Calu3 (cell line): ENCODE measurements around the gene YAF2. TPM values are rescaled to one million over a fixed set of nuclear protein-coding genes. Genes with fewer than 3 reads are reported as not detected.

ENCODE experiments used
- BruUV-seq: library from RNA; stranded (reverse); fragments of 400-500 nt; replicated peaks from 2 replicates; lab custom pipeline; 2021; lab: Mats Ljungman, UMichigan
- CTCF ChIA-PET: fragments of 300-600 bp; sonication (Branson Sonifier 250); formaldehyde crosslinking; loops from one replicate; lab custom pipeline; 2022; ENCODE audit warnings: antibody characterized with exemption; lab: Charles Lee
- DNase-seq: peaks from one replicate; pipeline ENCODE4 v3.0.0; 2022
- H3K27ac Mint-ChIP-seq: one replicate; pipeline ENCODE4 v1.8.0; 2022; ENCODE audit warnings: mixed read lengths; ENCODE audit not compliant: unreplicated experiment
- H3K27me3 Mint-ChIP-seq: one replicate; pipeline ENCODE4 v1.8.0; 2022; ENCODE audit warnings: mixed read lengths; ENCODE audit not compliant: unreplicated experiment
- H3K36me3 Mint-ChIP-seq: one replicate; pipeline ENCODE4 v1.8.0; 2022; ENCODE audit warnings: mild to moderate bottlenecking, moderate library complexity, mixed read lengths; ENCODE audit not compliant: insufficient read depth, unreplicated experiment
- H3K4me1 Mint-ChIP-seq: one replicate; pipeline ENCODE4 v1.8.0; 2022; ENCODE audit warnings: mild to moderate bottlenecking, low read depth, mixed read lengths; ENCODE audit not compliant: unreplicated experiment
- H3K4me3 Mint-ChIP-seq: one replicate; pipeline ENCODE4 v1.8.0; 2022; ENCODE audit warnings: mild to moderate bottlenecking, low read depth, moderate library complexity, mixed read lengths; ENCODE audit not compliant: unreplicated experiment
- H3K9me3 Mint-ChIP-seq: one replicate; pipeline ENCODE4 v1.8.0; 2022; ENCODE audit warnings: low read depth, mixed read lengths; ENCODE audit not compliant: unreplicated experiment
- intact Hi-C: fragments of 100-400 bp; cut with micrococcal nuclease; formaldehyde crosslinking; loops from one replicate; pipeline ENCODE4 v1.10.0; 2022; ENCODE audit not compliant: unreplicated experiment
- total RNA-seq: library from RNA; stranded (reverse); gene quantifications from 2 replicates; pipeline ENCODE4 v1.2.3, GENCODE V29; 2022
- TF ChIP-seq, protein P1 (sequence below): fragments of 200-600 bp; IDR thresholded peaks from one replicate; pipeline ENCODE4 v1.8.0; 2022; ENCODE audit warnings: antibody characterized with exemption; ENCODE audit not compliant: unreplicated experiment

Gene YAF2
- total RNA-seq, 1 experiment from 2014 or later: 18.9 TPM

DNA sequence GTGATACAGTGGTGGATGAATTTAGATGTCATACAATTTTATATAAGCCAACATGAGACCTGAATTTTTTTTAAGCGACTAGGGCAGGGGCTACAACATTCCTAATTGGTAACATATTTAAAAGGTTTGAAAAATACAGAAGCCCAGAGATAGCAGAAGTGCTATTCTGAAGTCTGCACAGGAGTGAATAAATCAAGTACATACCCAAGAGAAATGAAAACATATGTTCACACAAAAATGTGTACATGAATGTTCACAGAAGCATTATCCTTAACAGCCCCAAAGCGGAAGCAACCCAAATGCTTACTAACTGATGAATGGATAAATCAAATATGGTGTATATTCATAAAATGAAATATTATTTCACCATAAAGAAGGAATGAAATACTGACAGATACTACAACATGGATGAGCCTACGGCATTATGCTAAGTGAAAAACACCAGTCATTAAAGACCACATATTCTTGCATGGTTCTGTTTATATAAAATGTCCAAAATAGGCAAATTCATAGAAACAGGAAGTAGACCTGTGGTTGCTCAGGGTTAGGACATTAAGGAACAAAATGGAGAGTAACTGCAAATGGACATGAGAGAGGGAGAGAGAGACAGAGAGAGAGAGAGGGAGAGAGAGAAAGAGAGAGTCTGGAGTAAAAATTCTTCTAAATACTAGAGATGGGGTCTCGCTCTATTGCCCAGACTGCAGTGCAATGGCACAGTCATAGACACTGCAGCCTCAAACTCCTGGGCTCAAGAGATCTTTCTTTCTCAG is 65.4 kb downstream of the YAF2 start:
- intact Hi-C loops: no loop called here
- no peak for DNase-seq
- H3K36me3 Mint-ChIP-seq: peaks cover 4% of the 10 kb centered on the region
- peaks cover 6% of the 10 kb centered on the region for H3K9me3 Mint-ChIP-seq
- no peak overlapping the region for H3K27ac Mint-ChIP-seq
- BruUV-seq: no TSS peak
- TF ChIP-seq, protein P1, sequence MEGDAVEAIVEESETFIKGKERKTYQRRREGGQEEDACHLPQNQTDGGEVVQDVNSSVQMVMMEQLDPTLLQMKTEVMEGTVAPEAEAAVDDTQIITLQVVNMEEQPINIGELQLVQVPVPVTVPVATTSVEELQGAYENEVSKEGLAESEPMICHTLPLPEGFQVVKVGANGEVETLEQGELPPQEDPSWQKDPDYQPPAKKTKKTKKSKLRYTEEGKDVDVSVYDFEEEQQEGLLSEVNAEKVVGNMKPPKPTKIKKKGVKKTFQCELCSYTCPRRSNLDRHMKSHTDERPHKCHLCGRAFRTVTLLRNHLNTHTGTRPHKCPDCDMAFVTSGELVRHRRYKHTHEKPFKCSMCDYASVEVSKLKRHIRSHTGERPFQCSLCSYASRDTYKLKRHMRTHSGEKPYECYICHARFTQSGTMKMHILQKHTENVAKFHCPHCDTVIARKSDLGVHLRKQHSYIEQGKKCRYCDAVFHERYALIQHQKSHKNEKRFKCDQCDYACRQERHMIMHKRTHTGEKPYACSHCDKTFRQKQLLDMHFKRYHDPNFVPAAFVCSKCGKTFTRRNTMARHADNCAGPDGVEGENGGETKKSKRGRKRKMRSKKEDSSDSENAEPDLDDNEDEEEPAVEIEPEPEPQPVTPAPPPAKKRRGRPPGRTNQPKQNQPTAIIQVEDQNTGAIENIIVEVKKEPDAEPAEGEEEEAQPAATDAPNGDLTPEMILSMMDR: no peak
- no peak overlapping the region for H3K4me3 Mint-ChIP-seq
- H3K27me3 Mint-ChIP-seq: no peaks in the 10 kb centered on the region
- CTCF ChIA-PET: no interaction called here
- H3K4me1 Mint-ChIP-seq: peaks cover 18% of the 10 kb centered on the region

DNA sequence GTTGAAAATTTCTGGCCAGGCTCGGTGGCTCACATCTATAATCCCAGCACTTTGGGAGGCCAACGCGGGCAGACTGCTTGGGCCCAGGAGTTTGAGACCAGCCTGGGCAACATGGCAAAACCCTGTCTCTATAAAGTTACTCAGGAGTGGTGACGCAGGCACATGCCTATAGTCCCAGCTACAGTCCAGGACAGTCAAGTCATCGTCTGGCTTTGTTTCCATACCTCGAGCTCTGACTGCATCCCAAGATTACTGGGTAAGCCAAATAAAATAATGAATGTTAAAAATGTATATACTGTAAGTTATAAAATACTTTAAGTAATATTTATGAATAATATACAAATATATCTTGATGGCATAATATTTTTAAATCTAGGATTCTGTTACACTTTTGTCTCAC is 70.3 kb downstream of the YAF2 start:
- no peaks in the 10 kb centered on the region for H3K9me3 Mint-ChIP-seq
- peaks cover 3% of the 10 kb centered on the region for H3K4me1 Mint-ChIP-seq
- H3K36me3 Mint-ChIP-seq: no peaks in the 10 kb centered on the region
- TF ChIP-seq, protein P1: no peak
- H3K27ac Mint-ChIP-seq: no peak overlapping the region
- BruUV-seq: no TSS peak
- DNase-seq: no peak
- no peaks in the 10 kb centered on the region for H3K27me3 Mint-ChIP-seq
- CTCF ChIA-PET: no interaction called here
- H3K4me3 Mint-ChIP-seq: no peak overlapping the region
- intact Hi-C loops: no loop called here

DNA sequence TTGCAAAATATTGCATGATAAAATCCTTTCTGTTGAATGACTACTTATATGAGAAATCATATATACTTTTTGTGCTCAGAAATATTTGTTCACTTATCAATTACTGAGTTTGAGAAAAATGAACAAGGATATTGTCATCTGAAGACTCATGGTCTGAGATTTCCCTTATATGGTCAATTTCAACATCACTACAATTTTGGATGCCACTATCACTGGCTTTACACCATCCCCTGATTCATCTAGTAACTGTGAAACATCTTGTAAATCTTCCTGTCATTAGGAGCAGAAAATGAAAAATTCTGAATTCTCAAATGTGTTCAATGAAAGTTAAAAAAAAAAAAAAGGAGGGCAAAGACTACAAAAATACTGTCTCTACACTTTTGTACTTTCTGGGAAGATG is 71.5 kb downstream of the YAF2 start:
- Mint-ChIP-seq H3K36me3 (no peaks in the 10 kb centered on the region), H3K4me1 (no peaks in the 10 kb centered on the region), H3K9me3 (no peaks in the 10 kb centered on the region), H3K27me3 (no peaks in the 10 kb centered on the region), H3K27ac (no peak overlapping the region), H3K4me3 (no peak overlapping the region)
- TF ChIP-seq, protein P1: no peak
- intact Hi-C loops: no loop called here
- CTCF ChIA-PET: no interaction called here
- no TSS peak for BruUV-seq
- DNase-seq: no peak

DNA sequence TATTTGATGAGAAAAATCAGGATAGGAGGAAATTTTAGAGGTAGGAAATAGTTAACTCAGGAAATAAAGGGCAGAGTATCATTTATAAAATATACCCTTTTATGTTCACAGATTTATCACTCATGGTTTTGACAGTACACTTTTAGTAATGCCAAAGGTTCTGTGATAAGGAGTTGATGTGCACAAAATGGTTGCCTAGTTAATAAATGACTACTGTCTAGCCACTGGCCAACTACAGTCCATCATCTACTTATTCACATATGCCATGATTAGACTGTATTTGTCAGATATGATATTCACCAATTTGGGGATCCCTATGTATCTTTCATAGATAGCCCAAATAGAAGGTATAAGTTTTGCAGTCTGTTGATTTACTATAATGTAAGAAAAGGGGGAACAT is 74.1 kb downstream of the YAF2 start:
- Mint-ChIP-seq H3K27ac (no peak overlapping the region), H3K4me3 (no peak overlapping the region), H3K27me3 (no peaks in the 10 kb centered on the region), H3K36me3 (no peaks in the 10 kb centered on the region), H3K9me3 (no peaks in the 10 kb centered on the region), H3K4me1 (no peaks in the 10 kb centered on the region)
- BruUV-seq: no TSS peak
- TF ChIP-seq, protein P1: no peak
- CTCF ChIA-PET: no interaction called here
- DNase-seq: no peak
- intact Hi-C loops: no loop called here
